Globus pallidus (tissue), 1 donor: ENCODE results near the gene DPYSL5.
"Not testable (repeated sequence)": the region's sequence is repeated elsewhere in the genome, so short reads cannot be mapped to it uniquely, and the experiment has no call there.

Source experiments
- DNase-seq: peaks from one replicate; pipeline ENCODE4 v3.0.0-alpha.2; 2015; ENCODE audit warnings: low spot score

DPYSL5 gene

GRCh38 chr2:26875808-26876207, 27.9 kb downstream of the DPYSL5 start:
- no peak for DNase-seq

- no peak for DNase-seq
These were observed 28.3 kb downstream of the DPYSL5 start for GRCh38 chr2:26876260-26876659.

GRCh38 chr2:26877276-26877675, 29.3 kb downstream of the DPYSL5 start:
- no peak for DNase-seq

- no peak for DNase-seq
These were observed 32.2 kb downstream of the DPYSL5 start for GRCh38 chr2:26880161-26880560.

GRCh38 chr2:26880910-26881435, 33.0 kb downstream of the DPYSL5 start:
- DNase-seq, result no peak

- not testable (repeated sequence) for DNase-seq
These were observed 34.3 kb downstream of the DPYSL5 start for GRCh38 chr2:26882220-26882619.

GRCh38 chr2:26883956-26884355, 36.0 kb downstream of the DPYSL5 start:
- DNase-seq, result no peak

- DNase-seq, result no peak
These were observed 36.6 kb downstream of the DPYSL5 start for GRCh38 chr2:26884486-26884885.

GRCh38 chr2:26885651-26886329, 37.9 kb downstream of the DPYSL5 start:
- no peak for DNase-seq

- no peak for DNase-seq
These were observed 38.8 kb downstream of the DPYSL5 start for GRCh38 chr2:26886736-26887135.

- no peak for DNase-seq
These were observed 39.2 kb downstream of the DPYSL5 start for GRCh38 chr2:26887151-26887550.

- DNase-seq, result no peak
These were observed 41.9 kb downstream of the DPYSL5 start for GRCh38 chr2:26889796-26890195.

- DNase-seq, result no peak
These were observed 42.5 kb downstream of the DPYSL5 start for GRCh38 chr2:26890341-26891000.

- DNase-seq, result no peak
These were observed 44.2 kb downstream of the DPYSL5 start for GRCh38 chr2:26892133-26892532.

GRCh38 chr2:26892922-26893524, 45.1 kb downstream of the DPYSL5 start:
- DNase-seq, result no peak

- DNase-seq, result no peak
These were observed 46.2 kb downstream of the DPYSL5 start for GRCh38 chr2:26894136-26894535.

- DNase-seq, result no peak
These were observed 50.0 kb downstream of the DPYSL5 start for GRCh38 chr2:26897807-26898479.

GRCh38 chr2:26898480-26899078, 50.6 kb downstream of the DPYSL5 start:
- DNase-seq, result no peak

GRCh38 chr2:26899500-26900164, 51.7 kb downstream of the DPYSL5 start:
- no peak for DNase-seq

- no peak for DNase-seq
These were observed 52.9 kb downstream of the DPYSL5 start for GRCh38 chr2:26900831-26901321.
